IPS DF 6.9 (cell line): Measurements from ENCODE around the gene CDK5RAP3.

Source experiments
- DNase-seq: peaks from one replicate; pipeline ENCODE4 v3.0.0-alpha.2; 2013; ENCODE audit warnings: low read depth, low spot score
- H3K27ac ChIP-seq: one replicate; pipeline ENCODE4 v1.5.1; 2013; ENCODE audit warnings: low read length, control low read depth
- H3K27me3 ChIP-seq: 2 replicates; pipeline ENCODE4 v1.6.1; 2013; ENCODE audit warnings: mild to moderate bottlenecking, low read length; ENCODE audit not compliant: control insufficient read depth, insufficient read depth
- H3K36me3 ChIP-seq: 2 replicates; pipeline ENCODE4 v1.6.1; 2013; ENCODE audit warnings: low read length; ENCODE audit not compliant: control insufficient read depth, insufficient read depth
- H3K4me1 ChIP-seq: 2 replicates; pipeline ENCODE4 v1.6.1; 2013; ENCODE audit warnings: low read length; ENCODE audit not compliant: control insufficient read depth, insufficient read depth
- H3K4me3 ChIP-seq: 2 replicates; pipeline ENCODE4 v1.5.1; 2013; ENCODE audit warnings: mild to moderate bottlenecking, low read length
- H3K9me3 ChIP-seq: 2 replicates; pipeline ENCODE4 v1.6.1; 2013; ENCODE audit warnings: low read length, inconsistent platforms; ENCODE audit not compliant: control insufficient read depth, insufficient read depth
- WGBS: extraction: QIAGEN DNeasy Blood & Tissue Kit; methylation state at CpG from one replicate; pipeline ENCODE4 v1.1.7; 2013; ENCODE audit warnings: mixed read lengths, missing lambda C conversion rate; ENCODE audit not compliant: insufficient read length, insufficient coverage; 5-methylcytosine and 5-hydroxymethylcytosine counted together

CDK5RAP3 gene

GRCh38 chr17:47959825-47960655 is 10.9 kb upstream of the CDK5RAP3 start:
- Histone ChIP-seq H3K27ac (no peak overlapping the region), H3K27me3 (no peaks in the 10 kb centered on the region; the same call in 1 of the 2 replicates), H3K36me3 (no peaks in the 10 kb centered on the region), H3K9me3 (no peaks in the 10 kb centered on the region), H3K4me1 (peaks cover 10% of the 10 kb centered on the region; the same call in 1 of the 2 replicates), H3K4me3 (no peak overlapping the region)
- DNase-seq: no peak
- no CpG with 5 or more reads among the region's 8 CpGs for WGBS

- WGBS: no CpG with 5 or more reads among the region's 6 CpGs
- Histone ChIP-seq H3K36me3 (no peaks in the 10 kb centered on the region), H3K27ac (no peak overlapping the region), H3K4me1 (peaks cover 10% of the 10 kb centered on the region; the same call in 1 of the 2 replicates), H3K27me3 (no peaks in the 10 kb centered on the region; the same call in 1 of the 2 replicates), H3K9me3 (no peaks in the 10 kb centered on the region), H3K4me3 (no peak overlapping the region)
- no peak for DNase-seq
These were observed 9.5 kb upstream of the CDK5RAP3 start for GRCh38 chr17:47961406-47961805.

GRCh38 chr17:47962901-47963300 is 8.0 kb upstream of the CDK5RAP3 start:
- Histone ChIP-seq H3K9me3 (no peaks in the 10 kb centered on the region), H3K4me1 (peaks cover 3% of the 10 kb centered on the region; the same call in 1 of the 2 replicates), H3K27ac (no peak overlapping the region), H3K27me3 (no peaks in the 10 kb centered on the region; the same call in 1 of the 2 replicates), H3K36me3 (no peaks in the 10 kb centered on the region), H3K4me3 (no peak overlapping the region)
- no CpG with 5 or more reads among the region's 3 CpGs for WGBS
- no peak for DNase-seq

GRCh38 chr17:47964856-47965255 is 6.1 kb upstream of the CDK5RAP3 start:
- Histone ChIP-seq H3K27ac (no peak overlapping the region), H3K4me3 (no peak overlapping the region), H3K27me3 (no peaks in the 10 kb centered on the region), H3K36me3 (no peaks in the 10 kb centered on the region), H3K9me3 (no peaks in the 10 kb centered on the region), H3K4me1 (no peaks in the 10 kb centered on the region)
- no CpG with 5 or more reads among the region's 5 CpGs for WGBS
- DNase-seq: no peak

GRCh38 chr17:47966079-47966519 is 4.8 kb upstream of the CDK5RAP3 start:
- no peak for DNase-seq
- H3K9me3 ChIP-seq: no peaks in the 10 kb centered on the region

GRCh38 chr17:47967607-47968252 is 3.2 kb upstream of the CDK5RAP3 start:
- Histone ChIP-seq H3K4me1 (peaks cover 4% of the 10 kb centered on the region; the same call in 1 of the 2 replicates), H3K9me3 (no peaks in the 10 kb centered on the region), H3K36me3 (no peaks in the 10 kb centered on the region), H3K4me3 (no peak overlapping the region), H3K27ac (no peak overlapping the region), H3K27me3 (no peaks in the 10 kb centered on the region)
- WGBS: no CpG with 5 or more reads among the region's 5 CpGs
- DNase-seq: no peak

More at GRCh38 chr17:47966079-47966519, 4.8 kb upstream of the CDK5RAP3 start:
- no peak overlapping the region for H3K27ac ChIP-seq
- H3K4me3 ChIP-seq: no peak overlapping the region
- no peaks in the 10 kb centered on the region for H3K36me3 ChIP-seq
- peaks cover 2% of the 10 kb centered on the region; the same call in 1 of the 2 replicates for H3K4me1 ChIP-seq
- no peaks in the 10 kb centered on the region for H3K27me3 ChIP-seq
- no CpG with 5 or more reads among the region's 1 CpG for WGBS

- Histone ChIP-seq H3K27me3 (no peaks in the 10 kb centered on the region), H3K4me1 (peaks cover 4% of the 10 kb centered on the region; the same call in 1 of the 2 replicates), H3K4me3 (no peak overlapping the region), H3K27ac (no peak overlapping the region), H3K9me3 (no peaks in the 10 kb centered on the region), H3K36me3 (no peaks in the 10 kb centered on the region)
- DNase-seq: no peak
- WGBS: no CpG with 5 or more reads among the region's 5 CpGs
These were observed 2.1 kb upstream of the CDK5RAP3 start for GRCh38 chr17:47968836-47969235.

- no CpG with 5 or more reads among the region's 15 CpGs for WGBS
- Histone ChIP-seq H3K27me3 (no peaks in the 10 kb centered on the region), H3K9me3 (no peaks in the 10 kb centered on the region), H3K4me3 (no peak overlapping the region; the same call in 1 of the 2 replicates), H3K27ac (no peak overlapping the region), H3K36me3 (peaks cover 5% of the 10 kb centered on the region; the same call in 1 of the 2 replicates), H3K4me1 (peaks cover 4% of the 10 kb centered on the region; the same call in 1 of the 2 replicates)
- no peak for DNase-seq
These were observed 786 bp upstream of the CDK5RAP3 start for GRCh38 chr17:47969930-47970724.

GRCh38 chr17:47973541-47973940 is 2.6 kb downstream of the CDK5RAP3 start:
- Histone ChIP-seq H3K4me3 (no peak overlapping the region), H3K4me1 (peaks cover 4% of the 10 kb centered on the region; the same call in 1 of the 2 replicates), H3K27me3 (no peaks in the 10 kb centered on the region), H3K9me3 (no peaks in the 10 kb centered on the region), H3K36me3 (peaks cover 8% of the 10 kb centered on the region; the same call in 1 of the 2 replicates), H3K27ac (no peak overlapping the region)
- no peak for DNase-seq
- no CpG with 5 or more reads among the region's 8 CpGs for WGBS
